ENCODE results near the gene BABAM2.

- TF ChIP-seq, protein P1, sequence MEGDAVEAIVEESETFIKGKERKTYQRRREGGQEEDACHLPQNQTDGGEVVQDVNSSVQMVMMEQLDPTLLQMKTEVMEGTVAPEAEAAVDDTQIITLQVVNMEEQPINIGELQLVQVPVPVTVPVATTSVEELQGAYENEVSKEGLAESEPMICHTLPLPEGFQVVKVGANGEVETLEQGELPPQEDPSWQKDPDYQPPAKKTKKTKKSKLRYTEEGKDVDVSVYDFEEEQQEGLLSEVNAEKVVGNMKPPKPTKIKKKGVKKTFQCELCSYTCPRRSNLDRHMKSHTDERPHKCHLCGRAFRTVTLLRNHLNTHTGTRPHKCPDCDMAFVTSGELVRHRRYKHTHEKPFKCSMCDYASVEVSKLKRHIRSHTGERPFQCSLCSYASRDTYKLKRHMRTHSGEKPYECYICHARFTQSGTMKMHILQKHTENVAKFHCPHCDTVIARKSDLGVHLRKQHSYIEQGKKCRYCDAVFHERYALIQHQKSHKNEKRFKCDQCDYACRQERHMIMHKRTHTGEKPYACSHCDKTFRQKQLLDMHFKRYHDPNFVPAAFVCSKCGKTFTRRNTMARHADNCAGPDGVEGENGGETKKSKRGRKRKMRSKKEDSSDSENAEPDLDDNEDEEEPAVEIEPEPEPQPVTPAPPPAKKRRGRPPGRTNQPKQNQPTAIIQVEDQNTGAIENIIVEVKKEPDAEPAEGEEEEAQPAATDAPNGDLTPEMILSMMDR (IDR thresholded peaks at IDR 0.05; ENCODE audit: borderline replicate concordance, extremely low read depth, low read length, poor library complexity, severe bottlenecking) = no peak
- TF ChIP-seq EZH2 (IDR thresholded peaks at IDR 0.05; ENCODE audit: borderline replicate concordance, low read depth, low read length, severe bottlenecking) = no peak
Observed at GRCh38 chr2:28083476-28083875, 192.9 kb downstream of the BABAM2 start.

Data from DND-41 (cell line).